GDM1 (cell line): Measurements from ENCODE around the gene KRT33A.

Source experiments
- DNase-seq: peaks from one replicate; lab custom pipeline; 2025; lab: John Stamatoyannopoulos, UW

KRT33A gene

GRCh38 chr17:41329279-41329948, 21.2 kb downstream of the KRT33A start:
- no peak for DNase-seq

- DNase-seq: no peak
Observed at GRCh38 chr17:41328207-41328606, 22.4 kb downstream of the KRT33A start.

- no peak for DNase-seq
Observed at GRCh38 chr17:41327411-41328120, 23.1 kb downstream of the KRT33A start.

- no peak for DNase-seq
Observed at GRCh38 chr17:41326173-41327145, 24.2 kb downstream of the KRT33A start.

GRCh38 chr17:41325611-41326010, 25.0 kb downstream of the KRT33A start:
- no peak for DNase-seq

GRCh38 chr17:41325126-41325525, 25.5 kb downstream of the KRT33A start:
- DNase-seq: no peak

- DNase-seq: no peak
Observed at GRCh38 chr17:41324180-41325075, 26.2 kb downstream of the KRT33A start.

- DNase-seq: no peak
Observed at GRCh38 chr17:41322903-41323895, 27.4 kb downstream of the KRT33A start.

GRCh38 chr17:41322094-41322902, 28.3 kb downstream of the KRT33A start:
- DNase-seq: no peak

GRCh38 chr17:41318231-41318630, 32.4 kb downstream of the KRT33A start:
- no peak for DNase-seq

- no peak for DNase-seq
Observed at GRCh38 chr17:41315814-41316445, 34.7 kb downstream of the KRT33A start.

- DNase-seq: no peak
Observed at GRCh38 chr17:41315204-41315794, 35.3 kb downstream of the KRT33A start, which contains the start of gene KRTAP17-1. TSS of gene KRTAP17-1 (minus strand) at chr17:41315710. CDS start at chr17:41315650, 60 bp downstream.

- DNase-seq: no peak
Observed at GRCh38 chr17:41311111-41311510, 39.5 kb downstream of the KRT33A start.

- DNase-seq: no peak
Observed at GRCh38 chr17:41308918-41309359, 41.7 kb downstream of the KRT33A start, which contains the start of gene KRTAP16-1. TSS of gene KRTAP16-1 (minus strand) at chr17:41309309. CDS start at chr17:41309253, 56 bp downstream.

GRCh38 chr17:41308251-41308917, 42.2 kb downstream of the KRT33A start:
- DNase-seq: peak; percentile 66

- DNase-seq: no peak
Observed at GRCh38 chr17:41307647-41308046, 43.0 kb downstream of the KRT33A start.

- DNase-seq: no peak
Observed at GRCh38 chr17:41304091-41304490, 46.5 kb downstream of the KRT33A start.

GRCh38 chr17:41302981-41303380, 47.6 kb downstream of the KRT33A start:
- DNase-seq: no peak
